K562 (cell line): ENCODE results near the gene PRKAG2.

Experiments used
- BCLAF1 ChIP-seq, 2 experiments: fragments of 450-650 bp in 1 of 2; IDR thresholded peaks; 2 replicates each; pipeline ENCODE4 v1.6.1; 2011 to 2017; ENCODE audit warnings: low read depth in 2 of 2, antibody characterized with exemption in 1 of 2, borderline replicate concordance in 1 of 2, low read length in 1 of 2, mild to moderate bottlenecking in 1 of 2, mixed read lengths in 1 of 2; ENCODE audit not compliant: control insufficient read depth in 1 of 2
- EZH2 ChIP-seq: IDR thresholded peaks from 2 replicates; pipeline ENCODE4 v1.6.1; 2012; ENCODE audit warnings: low read depth, mild to moderate bottlenecking, inconsistent platforms, low read length, borderline replicate concordance
- HBP1 ChIP-seq: fragments of 450-650 bp; formaldehyde crosslinking; IDR thresholded peaks from 2 replicates; pipeline ENCODE4 v1.4.0; 2022; ENCODE audit warnings: missing genetic modification characterization
- MAX ChIP-seq: sonication (generic); formaldehyde crosslinking; IDR thresholded peaks from 2 replicates; pipeline ENCODE4 v1.9.0; 2022; ENCODE audit warnings: mild to moderate bottlenecking, missing genetic modification reagents
- MTA3 ChIP-seq: fragments of 450-650 bp; formaldehyde crosslinking; IDR thresholded peaks from 2 replicates; pipeline ENCODE4 v1.6.1; 2017; ENCODE audit warnings: mild to moderate bottlenecking, borderline replicate concordance
- POLR2A ChIP-seq: fragments of 450-650 bp; conservative IDR thresholded peaks from 2 replicates; pipeline ENCODE4 v1.6.1; 2016
- USF1 ChIP-seq: sonication (generic); formaldehyde crosslinking; IDR thresholded peaks from 2 replicates; pipeline ENCODE4 v1.9.0; 2022; ENCODE audit warnings: mild to moderate bottlenecking, missing genetic modification reagents
- ZNF778 ChIP-seq: fragments of 450-650 bp; formaldehyde crosslinking; IDR thresholded peaks from 2 replicates; pipeline ENCODE4 v1.4.0; 2020; ENCODE audit warnings: mild to moderate bottlenecking, moderate library complexity

GRCh38 chr7:151776876-151777494, 99.9 kb downstream of the PRKAG2 start:
- TF ChIP-seq POLR2A (no peak), MAX (CRISPR knock-in tag) (no peak), BCLAF1 (IDR thresholded peaks at IDR 0.05; ENCODE audit: borderline replicate concordance in 1 of 2, control insufficient read depth in 1 of 2, low read depth in 2 of 2, low read length in 1 of 2) (no peak), EZH2 (no peak), HBP1 (CRISPR knock-in tag) (no peak), MTA3 (no peak), USF1 (CRISPR knock-in tag) (no peak), ZNF778 (no peak)
